Activated T-helper 9 cell treated with anti-CD3 and anti-CD28 coated beads, Interleukin-2, amount 50 U/mL, for 16 hours (primary cell): ENCODE results near the gene CUX1.
"Not testable (repeated sequence)": the region's sequence is repeated elsewhere in the genome, so short reads cannot be mapped to it uniquely, and the experiment has no call there.

Source experiments
- DNase-seq: peaks from one replicate; pipeline ENCODE4 v3.0.0-alpha.2; 2020; ENCODE audit warnings: low read depth

CUX1 gene

GRCh38 chr7:102099474-102099873 lies 282.0 kb downstream of the CUX1 start:
- DNase-seq = no peak

GRCh38 chr7:102101111-102101551 lies 283.7 kb downstream of the CUX1 start:
- DNase-seq = no peak

- DNase-seq = no peak
Measured at GRCh38 chr7:102101926-102102325, 284.5 kb downstream of the CUX1 start.

- no peak for DNase-seq
Measured at GRCh38 chr7:102103027-102103372, 285.6 kb downstream of the CUX1 start.

GRCh38 chr7:102104245-102104644 lies 286.8 kb downstream of the CUX1 start:
- DNase-seq = no peak

- DNase-seq = no peak
Measured at GRCh38 chr7:102106625-102107024, 289.2 kb downstream of the CUX1 start.

GRCh38 chr7:102107474-102108104 lies 290.2 kb downstream of the CUX1 start:
- DNase-seq = no peak

- no peak for DNase-seq
Measured at GRCh38 chr7:102111061-102112041, 293.9 kb downstream of the CUX1 start.

GRCh38 chr7:102115181-102115580 lies 297.8 kb downstream of the CUX1 start:
- DNase-seq = no peak

- no peak for DNase-seq
Measured at GRCh38 chr7:102115931-102116330, 298.5 kb downstream of the CUX1 start.

- no peak for DNase-seq
Measured at GRCh38 chr7:102117743-102118142, 300.3 kb downstream of the CUX1 start.

GRCh38 chr7:102119213-102119651 lies 301.8 kb downstream of the CUX1 start:
- DNase-seq = no peak

GRCh38 chr7:102119925-102120324 lies 302.5 kb downstream of the CUX1 start:
- DNase-seq = no peak

- no peak for DNase-seq
Measured at GRCh38 chr7:102120666-102121195, 303.3 kb downstream of the CUX1 start.

GRCh38 chr7:102122026-102122425 lies 304.6 kb downstream of the CUX1 start:
- DNase-seq = no peak

- DNase-seq = no peak
Measured at GRCh38 chr7:102125127-102125596, 307.7 kb downstream of the CUX1 start.

- DNase-seq = no peak
Measured at GRCh38 chr7:102128303-102128702, 310.9 kb downstream of the CUX1 start.

- DNase-seq = no peak
Measured at GRCh38 chr7:102129636-102130370, 312.4 kb downstream of the CUX1 start.

- DNase-seq = no peak
Measured at GRCh38 chr7:102132209-102132752, 314.9 kb downstream of the CUX1 start.

GRCh38 chr7:102138676-102139075 lies 321.2 kb downstream of the CUX1 start:
- no peak for DNase-seq

GRCh38 chr7:102140952-102141370 lies 323.5 kb downstream of the CUX1 start:
- DNase-seq = no peak

GRCh38 chr7:102142433-102142832 lies 325.0 kb downstream of the CUX1 start:
- not testable (repeated sequence) for DNase-seq
